HEK293 (cell line): Measurements from ENCODE around the gene ALPK3.

Experiments
- CTCF ChIA-PET: fragments of 350-600 bp; formaldehyde crosslinking; extraction: SDS; loops from one replicate; lab custom pipeline; 2021; ENCODE audit warnings: antibody characterized with exemption; lab: Yijun Ruan, JAX
- POLR2A ChIA-PET: fragments of 300-600 bp; formaldehyde crosslinking; extraction: SDS; loops from one replicate; lab custom pipeline; 2020; ENCODE audit warnings: antibody characterized with exemption, inconsistent platforms; lab: Yijun Ruan, JAX
- H3K27ac ChIP-seq: fragments of 200-500 bp; sonication (Bioruptor generic); 2 replicates; pipeline ENCODE4 v1.5.1; 2014; ENCODE audit warnings: low read depth, low read length, control low read depth, inconsistent platforms; ENCODE audit errors: extremely low read depth
- H3K36me3 ChIP-seq, 2 experiments: fragments of 200-500 bp in 1 of 2; sonication (Bioruptor generic) in 1 of 2; 1 replicate in 1 of 2; 2 replicates in 1 of 2; pipeline ENCODE4 v1.5.1; 2014 to 2017; ENCODE audit warnings: inconsistent platforms in 2 of 2, low read length in 2 of 2; ENCODE audit not compliant: control insufficient read depth in 2 of 2, insufficient read depth in 1 of 2
- H3K4me1 ChIP-seq: fragments of 200-500 bp; sonication (Bioruptor generic); 2 replicates; pipeline ENCODE4 v1.5.1; 2014; ENCODE audit warnings: mild to moderate bottlenecking, low read length, inconsistent platforms; ENCODE audit not compliant: control insufficient read depth, insufficient read depth
- H3K4me3 ChIP-seq: 2 replicates; pipeline ENCODE4 v1.5.1; 2011; ENCODE audit warnings: low read depth, mild to moderate bottlenecking, control low read depth, low read length, moderate library complexity
- H3K9me3 ChIP-seq: fragments of 200-500 bp; sonication (Bioruptor generic); 2 replicates; pipeline ENCODE4 v1.5.1; 2014; ENCODE audit warnings: low read depth, low read length, inconsistent platforms; ENCODE audit not compliant: control insufficient read depth, insufficient read depth
- GFI1B ChIP-seq: fragments of 450-650 bp; formaldehyde crosslinking; IDR thresholded peaks from 2 replicates; pipeline ENCODE4 v1.5.1; 2016; ENCODE audit warnings: missing biosample characterization, missing genetic modification characterization
- PBX3 ChIP-seq: sonication (generic); formaldehyde crosslinking; IDR thresholded peaks from 2 replicates; pipeline ENCODE4 v1.8.1; 2022; ENCODE audit warnings: mild to moderate bottlenecking, moderate library complexity, missing genetic modification reagents
- ZBTB11 ChIP-seq: fragments of 450-650 bp; formaldehyde crosslinking; conservative IDR thresholded peaks from 2 replicates; pipeline ENCODE4 v1.5.1; 2016; ENCODE audit warnings: low read depth, missing biosample characterization, missing genetic modification characterization
- ZBTB17 ChIP-seq: fragments of 450-650 bp; formaldehyde crosslinking; IDR thresholded peaks from 2 replicates; pipeline ENCODE4 v1.5.1; 2016; ENCODE audit warnings: missing biosample characterization, missing genetic modification characterization
- ZNF24 ChIP-seq: fragments of 450-650 bp; formaldehyde crosslinking; IDR thresholded peaks from 2 replicates; pipeline ENCODE4 v1.5.1; 2016; ENCODE audit warnings: missing biosample characterization, missing genetic modification characterization
- ZNF449 ChIP-seq: fragments of 450-650 bp; formaldehyde crosslinking; IDR thresholded peaks from 2 replicates; pipeline ENCODE4 v1.5.1; 2017; ENCODE audit warnings: missing biosample characterization, mild to moderate bottlenecking, missing genetic modification characterization, moderate library complexity
- ZNF776 ChIP-seq: fragments of 450-650 bp; formaldehyde crosslinking; IDR thresholded peaks from 2 replicates; pipeline ENCODE4 v1.5.0; 2017; ENCODE audit warnings: missing biosample characterization, missing genetic modification characterization, borderline replicate concordance
- TF ChIP-seq, protein P1 (sequence below): fragments of 450-650 bp; formaldehyde crosslinking; IDR thresholded peaks from 2 replicates; pipeline ENCODE4 v1.5.1; 2017; ENCODE audit warnings: missing biosample characterization, missing genetic modification characterization
- TF ChIP-seq, protein P2 (sequence below): fragments of 450-650 bp; formaldehyde crosslinking; IDR thresholded peaks from 2 replicates; pipeline ENCODE4 v1.5.1; 2016; ENCODE audit warnings: missing biosample characterization, missing genetic modification characterization

The ALPK3 gene

GRCh38 chr15:84905016-84905916, 88.1 kb downstream of the ALPK3 start (continued):
- TF ChIP-seq ZNF449 (tag by site-specific recombination) (no peak), ZBTB11 (tag by site-specific recombination) (no peak), PBX3 (CRISPR knock-in tag) (no peak)

DNA sequence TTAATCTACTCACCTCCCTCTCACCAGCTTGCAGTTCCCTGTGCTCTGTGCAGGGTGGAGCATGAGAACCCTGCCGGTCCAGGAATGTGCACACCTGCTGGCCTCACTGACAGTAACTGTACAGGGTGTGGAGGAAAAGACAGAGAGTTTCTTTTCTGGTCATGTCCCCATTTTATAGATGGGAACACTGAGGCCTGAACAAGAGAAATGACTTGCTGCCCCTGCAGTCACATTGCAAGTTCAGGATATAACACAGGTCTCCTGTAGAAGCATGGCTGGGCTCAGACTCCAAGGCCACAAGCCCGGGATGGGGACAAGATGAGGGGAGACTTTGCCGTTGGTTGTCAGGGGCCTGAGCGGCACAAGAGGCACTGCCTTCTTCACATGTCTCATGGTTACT, 90.6 kb downstream of the ALPK3 start:
- no peak overlapping the region for H3K4me3 ChIP-seq
- H3K36me3 ChIP-seq, result no peaks in the 10 kb centered on the region
- ChIA-PET POLR2A (interaction anchor here (0.5 kb wide), 1 partner anchor 95 kb away, joined by 3 read pairs; no protein-coding TSS in a partner anchor), CTCF (interaction anchor here (1.1 to 1.3 kb wide), 3 partner anchors 9 to 62 kb away, joined by 3 to 4 read pairs (median 3); no protein-coding TSS in a partner anchor)
- TF ChIP-seq ZBTB17 (tag by site-specific recombination) (no peak), ZNF24 (tag by site-specific recombination) (0 out of 2 replicates have a peak, but pooled peaks have one; percentile 20), GFI1B (no peak), ZNF776 (tag by site-specific recombination) (no peak)
- H3K27ac ChIP-seq, result no peak overlapping the region
- H3K9me3 ChIP-seq, result no peaks in the 10 kb centered on the region
- peaks cover 8% of the 10 kb centered on the region for H3K4me1 ChIP-seq

DNA sequence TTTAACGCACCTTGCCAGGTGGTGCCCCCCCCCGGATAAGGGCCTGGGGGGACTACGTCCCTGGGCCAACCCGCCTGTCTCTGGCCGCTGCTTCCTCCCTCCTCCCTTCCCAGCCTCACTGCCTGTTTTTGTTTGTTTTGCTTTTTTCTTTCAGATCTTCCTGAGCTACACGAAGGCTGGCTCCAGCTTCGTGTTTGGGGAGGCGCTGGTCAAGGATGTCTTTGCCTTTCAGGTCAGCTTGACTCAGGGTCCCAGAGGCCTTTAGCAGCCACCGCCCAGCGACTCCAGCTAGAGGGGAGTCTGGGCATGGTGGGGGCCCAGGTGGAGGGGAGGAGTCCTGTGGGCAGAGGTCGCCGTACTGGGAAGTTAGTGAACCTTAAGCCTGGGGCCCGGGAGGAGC, 91.4 kb downstream of the ALPK3 start:
- H3K4me1 ChIP-seq, result peaks cover 8% of the 10 kb centered on the region
- H3K4me3 ChIP-seq, result no peak overlapping the region
- H3K9me3 ChIP-seq, result no peaks in the 10 kb centered on the region
- ChIA-PET POLR2A (interaction anchor here (0.5 kb wide), 1 partner anchor 96 kb away, joined by 3 read pairs; no protein-coding TSS in a partner anchor), CTCF (interaction anchor here (0.6 to 1.2 kb wide), 9 partner anchors 8 to 429 kb away, joined by 3 to 5 read pairs (median 3); no protein-coding TSS in a partner anchor)
- TF ChIP-seq, protein P1, sequence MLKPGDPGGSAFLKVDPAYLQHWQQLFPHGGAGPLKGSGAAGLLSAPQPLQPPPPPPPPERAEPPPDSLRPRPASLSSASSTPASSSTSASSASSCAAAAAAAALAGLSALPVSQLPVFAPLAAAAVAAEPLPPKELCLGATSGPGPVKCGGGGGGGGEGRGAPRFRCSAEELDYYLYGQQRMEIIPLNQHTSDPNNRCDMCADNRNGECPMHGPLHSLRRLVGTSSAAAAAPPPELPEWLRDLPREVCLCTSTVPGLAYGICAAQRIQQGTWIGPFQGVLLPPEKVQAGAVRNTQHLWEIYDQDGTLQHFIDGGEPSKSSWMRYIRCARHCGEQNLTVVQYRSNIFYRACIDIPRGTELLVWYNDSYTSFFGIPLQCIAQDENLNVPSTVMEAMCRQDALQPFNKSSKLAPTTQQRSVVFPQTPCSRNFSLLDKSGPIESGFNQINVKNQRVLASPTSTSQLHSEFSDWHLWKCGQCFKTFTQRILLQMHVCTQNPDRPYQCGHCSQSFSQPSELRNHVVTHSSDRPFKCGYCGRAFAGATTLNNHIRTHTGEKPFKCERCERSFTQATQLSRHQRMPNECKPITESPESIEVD (tag by site-specific recombination), result no peak
- TF ChIP-seq, protein P2, sequence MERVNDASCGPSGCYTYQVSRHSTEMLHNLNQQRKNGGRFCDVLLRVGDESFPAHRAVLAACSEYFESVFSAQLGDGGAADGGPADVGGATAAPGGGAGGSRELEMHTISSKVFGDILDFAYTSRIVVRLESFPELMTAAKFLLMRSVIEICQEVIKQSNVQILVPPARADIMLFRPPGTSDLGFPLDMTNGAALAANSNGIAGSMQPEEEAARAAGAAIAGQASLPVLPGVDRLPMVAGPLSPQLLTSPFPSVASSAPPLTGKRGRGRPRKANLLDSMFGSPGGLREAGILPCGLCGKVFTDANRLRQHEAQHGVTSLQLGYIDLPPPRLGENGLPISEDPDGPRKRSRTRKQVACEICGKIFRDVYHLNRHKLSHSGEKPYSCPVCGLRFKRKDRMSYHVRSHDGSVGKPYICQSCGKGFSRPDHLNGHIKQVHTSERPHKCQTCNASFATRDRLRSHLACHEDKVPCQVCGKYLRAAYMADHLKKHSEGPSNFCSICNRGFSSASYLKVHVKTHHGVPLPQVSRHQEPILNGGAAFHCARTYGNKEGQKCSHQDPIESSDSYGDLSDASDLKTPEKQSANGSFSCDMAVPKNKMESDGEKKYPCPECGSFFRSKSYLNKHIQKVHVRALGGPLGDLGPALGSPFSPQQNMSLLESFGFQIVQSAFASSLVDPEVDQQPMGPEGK (tag by site-specific recombination), result peak; percentile 16; the same call in 1 of the 2 replicates
- H3K27ac ChIP-seq, result no peak overlapping the region
- H3K36me3 ChIP-seq, result no peaks in the 10 kb centered on the region
